H54 (cell line): ENCODE results near the gene ARHGEF28.

ENCODE experiments used
- DNase-seq: peaks from one replicate; pipeline ENCODE4 v3.0.0; 2011; ENCODE audit warnings: low spot score, mixed read lengths; ENCODE audit not compliant: insufficient read length
- FAIRE-seq: peaks from 3 replicates; lab custom pipeline; 2011; peaks lifted over from hg19 to GRCh38; lab: Jason Lieb, UNC
- POLR2A ChIP-seq: IDR thresholded peaks from 2 replicates; pipeline ENCODE4 v1.6.1; 2011; ENCODE audit warnings: low read depth, mild to moderate bottlenecking, low read length

The ARHGEF28 gene

DNA sequence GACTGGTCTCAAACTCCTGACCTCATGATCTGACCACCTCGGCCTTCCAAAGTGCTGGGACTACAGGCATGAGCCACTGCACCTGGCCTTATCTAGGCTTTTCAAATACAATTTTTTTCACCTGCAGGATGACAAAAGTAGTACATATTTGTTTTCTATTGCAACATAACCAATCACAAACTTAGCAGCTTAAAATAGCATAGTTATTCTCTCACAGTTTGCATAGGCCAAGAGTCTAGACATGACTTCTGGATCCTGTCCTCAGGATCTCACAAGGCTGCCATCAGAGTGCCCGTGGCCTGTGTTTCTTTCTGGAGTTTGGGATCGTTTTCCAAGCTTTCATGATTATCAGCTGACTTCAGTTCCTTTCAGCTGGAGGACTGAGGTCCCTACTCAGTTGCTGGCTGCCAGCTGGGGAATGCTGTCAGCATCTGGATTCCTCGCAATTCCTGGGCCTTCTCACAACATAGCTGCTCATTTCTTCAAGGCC, 348.9 kb downstream of the ARHGEF28 start:
- DNase-seq (no peak), FAIRE-seq (no peak)
- no peak for TF ChIP-seq POLR2A

DNA sequence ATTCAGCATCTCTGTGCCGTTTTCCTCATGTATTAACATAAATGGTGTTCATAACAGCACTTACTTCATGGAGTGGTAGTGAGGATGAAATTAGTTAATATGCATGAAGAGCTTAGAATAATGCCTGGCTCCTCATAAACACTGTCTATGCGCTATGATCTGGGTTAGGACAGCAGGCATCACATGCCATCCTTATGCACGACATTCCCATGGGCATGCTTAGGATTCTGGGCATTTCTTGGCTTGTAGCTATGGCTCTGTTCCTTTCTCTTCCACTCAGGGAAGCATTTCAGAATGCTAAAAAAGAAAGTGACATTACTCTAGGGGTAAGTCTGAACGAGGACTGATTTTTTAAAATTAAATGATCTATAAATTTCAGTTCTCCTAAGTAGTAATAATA, 349.8 kb downstream of the ARHGEF28 start:
- no peak for TF ChIP-seq POLR2A
- DNase-seq, result no peak
- FAIRE-seq, result no peak

DNA sequence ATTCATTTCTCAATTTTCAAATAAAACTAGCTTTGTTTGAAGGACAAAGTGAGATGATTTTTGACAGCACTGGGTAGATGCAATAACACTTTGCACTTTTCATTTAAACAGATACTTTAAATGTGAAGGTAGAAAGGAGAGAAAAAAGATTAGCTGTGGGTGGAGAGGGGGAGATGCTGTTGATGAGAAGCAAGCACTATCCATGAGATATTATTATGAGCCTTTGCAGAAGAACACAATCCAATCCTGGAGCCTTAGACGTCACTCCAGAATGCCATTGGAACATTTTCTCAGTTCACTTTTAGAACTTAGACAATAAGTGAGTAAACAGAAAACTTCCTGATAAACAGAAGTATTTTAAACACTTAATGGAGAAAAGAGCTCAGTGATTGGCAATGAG, 351.1 kb downstream of the ARHGEF28 start:
- DNase-seq, result no peak
- FAIRE-seq, result no peak
- TF ChIP-seq POLR2A, result no peak

DNA sequence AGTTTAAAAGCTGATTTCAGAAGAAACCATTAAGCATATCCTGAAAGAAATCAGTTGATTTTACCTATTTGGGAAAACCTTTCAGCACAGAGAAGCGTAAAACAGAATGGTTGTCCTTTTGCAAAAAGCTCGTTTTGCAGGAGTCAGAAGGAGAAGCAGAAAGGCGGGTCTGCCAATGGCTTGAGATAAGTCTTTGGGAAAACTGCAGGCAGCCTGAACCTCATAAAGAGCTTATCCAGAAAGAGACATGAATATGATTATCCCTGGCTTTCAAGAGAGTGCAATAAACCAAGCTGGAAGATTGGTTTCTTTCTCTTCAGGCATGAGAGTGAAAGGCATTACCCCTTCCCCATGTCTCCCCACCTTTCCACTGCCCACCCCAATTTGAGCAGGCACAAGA, 353.3 kb downstream of the ARHGEF28 start:
- FAIRE-seq (no peak), DNase-seq (no peak)
- no peak for TF ChIP-seq POLR2A

DNA sequence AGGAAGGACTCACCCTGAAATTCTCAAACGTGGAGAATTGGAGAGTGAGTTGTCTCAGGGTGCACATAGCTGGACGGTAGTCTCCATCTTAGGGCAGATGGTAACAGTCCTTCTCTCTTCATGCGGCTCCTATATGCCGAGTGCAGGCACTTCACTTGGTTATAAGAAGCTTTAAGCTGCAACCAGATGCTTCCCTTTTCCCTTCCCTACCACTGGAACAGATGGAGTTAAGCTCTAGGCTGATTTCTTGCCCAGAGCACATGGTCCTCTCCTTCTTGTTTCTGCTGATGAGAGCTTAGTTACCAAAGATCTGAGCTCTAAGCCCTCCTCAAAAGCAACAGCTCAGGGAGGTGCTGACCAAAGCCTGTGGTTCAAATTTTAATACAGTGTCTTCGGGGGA, 355.7 kb downstream of the ARHGEF28 start:
- no peak for TF ChIP-seq POLR2A
- FAIRE-seq (no peak), DNase-seq (no peak)

DNA sequence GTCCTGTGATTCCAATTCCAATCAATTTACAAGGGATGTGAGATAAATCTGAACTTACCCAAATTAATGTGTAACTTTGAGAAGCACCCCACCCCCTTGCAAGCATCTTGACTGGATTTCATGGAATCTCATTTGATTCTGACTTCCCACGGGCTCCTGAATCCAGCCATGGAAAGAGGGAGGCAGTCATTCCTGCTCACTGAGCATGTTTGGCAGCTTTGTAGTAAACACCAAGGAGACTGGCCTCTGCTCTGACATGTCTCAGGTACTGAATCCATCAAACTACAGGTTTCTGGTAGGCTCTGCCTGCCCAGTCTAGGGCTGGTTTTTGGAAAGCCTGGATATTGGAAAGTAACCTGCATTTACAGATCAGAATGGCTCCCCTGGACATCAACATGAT, 357.6 kb downstream of the ARHGEF28 start:
- TF ChIP-seq POLR2A, result no peak
- no peak for FAIRE-seq
- DNase-seq, result no peak

DNA sequence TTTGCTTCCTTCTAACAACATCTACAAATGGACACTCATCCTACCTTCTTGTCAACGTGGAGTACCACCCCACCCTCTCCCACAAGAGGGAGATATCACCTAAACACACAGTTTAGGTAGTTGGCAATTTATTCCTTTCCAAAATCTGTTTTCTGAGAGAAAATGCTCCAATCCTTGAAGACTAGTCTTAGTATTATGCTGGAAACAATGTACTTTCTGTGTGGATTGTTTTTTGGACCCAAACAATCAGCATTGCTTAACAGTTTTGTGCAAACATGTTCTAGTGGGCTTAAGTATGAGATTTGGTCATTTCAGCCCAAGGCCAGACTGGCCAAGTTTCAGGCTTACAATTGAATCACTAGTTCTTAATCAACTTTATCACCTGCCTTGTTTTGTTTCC, 359.1 kb downstream of the ARHGEF28 start:
- no peak for TF ChIP-seq POLR2A
- no peak for FAIRE-seq
- no peak for DNase-seq

DNA sequence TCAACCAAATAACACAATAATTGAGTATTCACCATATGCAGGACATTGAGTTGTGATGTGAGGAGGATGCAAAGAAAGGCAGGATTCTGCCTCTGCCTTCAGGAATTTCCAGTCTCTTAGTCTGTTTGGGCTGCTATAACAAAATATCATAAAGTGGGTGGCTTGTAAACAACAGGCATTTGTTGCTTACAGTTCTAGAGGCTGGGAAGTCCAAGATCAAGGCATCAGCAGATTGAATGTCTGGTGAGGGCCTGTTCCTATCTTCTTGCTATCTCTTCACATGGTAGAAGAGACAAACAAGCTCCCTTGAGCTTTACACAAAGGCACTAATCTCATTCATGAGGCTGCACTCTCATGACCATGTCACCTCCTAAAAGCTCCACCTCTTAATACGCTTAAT, 360.7 kb downstream of the ARHGEF28 start:
- DNase-seq (no peak), FAIRE-seq (no peak)
- TF ChIP-seq POLR2A, result no peak

DNA sequence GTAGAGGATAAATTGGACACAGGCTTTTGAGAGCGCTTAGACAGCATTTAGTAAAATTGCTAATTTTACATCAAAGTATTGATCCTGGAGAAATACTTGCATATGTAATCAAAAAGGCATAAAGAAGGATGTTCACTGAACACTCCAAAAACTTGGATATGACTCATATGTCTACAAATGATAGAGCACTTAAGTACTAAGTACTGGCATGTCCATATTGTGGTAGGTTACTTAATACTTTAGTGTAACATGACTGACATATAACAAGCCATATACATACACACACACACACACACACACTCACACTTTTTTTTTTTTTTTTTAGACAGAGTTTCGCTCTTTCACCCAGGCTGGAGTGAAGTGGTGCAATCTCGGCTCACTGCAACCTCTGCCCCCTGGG, 361.9 kb downstream of the ARHGEF28 start:
- no peak for FAIRE-seq
- TF ChIP-seq POLR2A, result no peak
- no peak for DNase-seq

DNA sequence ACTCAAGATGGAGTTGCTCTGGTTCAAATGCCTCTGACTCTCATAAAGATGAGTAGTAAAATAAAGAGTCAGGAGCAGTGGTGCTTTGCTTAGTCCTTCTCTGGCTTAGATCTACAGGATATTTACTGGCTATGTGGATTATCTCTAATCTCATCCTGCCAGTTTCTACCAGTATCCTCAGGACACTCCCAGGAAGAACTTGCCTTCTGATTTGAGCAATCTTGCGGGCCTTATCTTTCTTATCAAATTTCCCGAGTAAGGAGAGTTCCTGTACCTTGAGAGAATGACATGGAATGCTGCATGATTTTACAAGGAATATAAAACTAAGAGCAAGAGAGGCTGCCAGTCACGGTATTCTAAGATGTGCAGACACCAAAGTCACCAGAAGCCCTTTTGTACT, 364.0 kb downstream of the ARHGEF28 start:
- no peak for TF ChIP-seq POLR2A
- FAIRE-seq, result no peak
- DNase-seq, result no peak
